Smooth muscle cell (in vitro differentiated cells): ENCODE data around the gene FOXJ3. TPM values are rescaled to one million over a fixed set of nuclear protein-coding genes. Genes with fewer than 3 reads are reported as not detected.

Source experiments
- DNase-seq: peaks from one replicate; lab custom pipeline; 2025; ENCODE audit not compliant: unreplicated experiment; lab: John Stamatoyannopoulos, UW
- H2AFZ ChIP-seq: fragments of 200-600 bp; sonication (generic); 2 replicates; pipeline ENCODE4 v1.6.0; 2016; ENCODE audit warnings: antibody characterized with exemption, low read depth, mild to moderate bottlenecking
- H3F3A ChIP-seq: fragments of 200-600 bp; sonication (generic); 2 replicates; pipeline ENCODE4 v1.6.0; 2017; ENCODE audit warnings: antibody characterized with exemption, low read depth
- H3K27ac ChIP-seq: fragments of 200-600 bp; sonication (generic); 2 replicates; pipeline ENCODE4 v1.5.1; 2016; ENCODE audit warnings: low read depth, mild to moderate bottlenecking
- H3K27me3 ChIP-seq: fragments of 200-600 bp; sonication (generic); 2 replicates; pipeline ENCODE4 v1.6.1; 2016; ENCODE audit warnings: low read depth, mild to moderate bottlenecking
- H3K36me3 ChIP-seq: fragments of 200-600 bp; sonication (generic); 2 replicates; pipeline ENCODE4 v1.5.1; 2016; ENCODE audit warnings: low read depth
- H3K4me1 ChIP-seq: fragments of 200-600 bp; sonication (generic); 2 replicates; pipeline ENCODE4 v1.5.1; 2016; ENCODE audit warnings: low read depth
- H3K4me2 ChIP-seq: fragments of 200-600 bp; sonication (generic); 2 replicates; pipeline ENCODE4 v1.6.0; 2016; ENCODE audit warnings: mild to moderate bottlenecking
- H3K4me3 ChIP-seq: fragments of 200-600 bp; sonication (generic); 2 replicates; pipeline ENCODE4 v1.5.1; 2016; ENCODE audit warnings: mild to moderate bottlenecking
- H3K79me2 ChIP-seq: fragments of 200-600 bp; sonication (generic); 2 replicates; pipeline ENCODE4 v1.6.0; 2016; ENCODE audit warnings: low read depth, mild to moderate bottlenecking
- H3K9ac ChIP-seq: fragments of 200-600 bp; sonication (generic); 2 replicates; pipeline ENCODE4 v1.6.0; 2016; ENCODE audit warnings: low read depth
- H3K9me3 ChIP-seq: fragments of 200-600 bp; sonication (generic); replicated peaks from 2 replicates; pipeline ENCODE4 v1.5.1; 2016; ENCODE audit warnings: low read depth
- H4K20me1 ChIP-seq: fragments of 200-600 bp; sonication (generic); 2 replicates; pipeline ENCODE4 v1.6.0; 2016; ENCODE audit warnings: low read depth
- CTCF ChIP-seq: fragments of 200-600 bp; sonication (generic); IDR thresholded peaks from 2 replicates; pipeline ENCODE4 v1.5.1; 2017; ENCODE audit warnings: borderline replicate concordance, mild to moderate bottlenecking, antibody characterized with exemption; ENCODE audit not compliant: insufficient read depth, poor library complexity, severe bottlenecking
- WGBS: methylation state at CpG from one replicate; pipeline ENCODE4 v1.1.7; 2016; ENCODE audit warnings: low lambda C conversion rate; 5-methylcytosine and 5-hydroxymethylcytosine counted together
- polyA plus RNA-seq: library from polyadenylated mRNA; unstranded; fragments of >200 nt; fragmentation: Nextera tagmentation; extraction: Ambion mirVana; gene quantifications from 2 replicates; pipeline ENCODE4 v1.2.1, GENCODE V29; 2016
- total RNA-seq: library from RNA; depleted of rRNA; stranded (reverse); fragments of >200 nt; gene quantifications from 2 replicates; pipeline ENCODE4 v1.2.3, GENCODE V29; 2014

The FOXJ3 gene
- total and polyA plus RNA-seq, 2 experiments from 2014 or later, result 19.3 to 40.9 TPM

- 62% methylated on average over 1 of the region's 1 CpG for WGBS
- no peak overlapping the region for H3K27ac ChIP-seq
- no peaks in the 10 kb centered on the region for H3K4me1 ChIP-seq
These were observed 24.4 kb upstream of the FOXJ3 start for GRCh38 chr1:42359466-42359865.

GRCh38 chr1:42358791-42359190 is 23.8 kb upstream of the FOXJ3 start:
- WGBS, result 93% methylated on average over 3 of the region's 3 CpGs
- Histone ChIP-seq H3K4me1 (no peaks in the 10 kb centered on the region), H3K79me2 (no peaks in the 10 kb centered on the region), H3K27ac (no peak overlapping the region), H3K9me3 (no peaks in the 10 kb centered on the region), H4K20me1 (no peaks in the 10 kb centered on the region), H3F3A (no peaks in the 10 kb centered on the region), H3K9ac (no peak overlapping the region), H3K4me3 (no peak overlapping the region), H3K36me3 (no peaks in the 10 kb centered on the region), H3K4me2 (no peak overlapping the region), H2AFZ (no peak overlapping the region), H3K27me3 (no peaks in the 10 kb centered on the region)
- TF ChIP-seq CTCF, result no peak
- DNase-seq, result no peak

More at GRCh38 chr1:42359466-42359865, 24.4 kb upstream of the FOXJ3 start:
- no peaks in the 10 kb centered on the region for H3K27me3 ChIP-seq
- H3K79me2 ChIP-seq, result no peaks in the 10 kb centered on the region
- no peak overlapping the region for H3K9ac ChIP-seq
- H3F3A ChIP-seq, result no peaks in the 10 kb centered on the region
- DNase-seq, result no peak
- no peaks in the 10 kb centered on the region for H3K36me3 ChIP-seq
- H2AFZ ChIP-seq, result no peak overlapping the region
- no peak overlapping the region for H3K4me2 ChIP-seq
- no peak overlapping the region for H3K4me3 ChIP-seq
- TF ChIP-seq CTCF, result no peak
- H3K9me3 ChIP-seq, result no peaks in the 10 kb centered on the region
- no peaks in the 10 kb centered on the region for H4K20me1 ChIP-seq

GRCh38 chr1:42350086-42350485 is 15.1 kb upstream of the FOXJ3 start:
- Histone ChIP-seq H3K4me1 (no peaks in the 10 kb centered on the region), H3K4me2 (no peak overlapping the region), H3K27ac (no peak overlapping the region), H3K9me3 (no peaks in the 10 kb centered on the region), H3K9ac (no peak overlapping the region), H3F3A (no peaks in the 10 kb centered on the region), H3K27me3 (peaks cover 7% of the 10 kb centered on the region), H2AFZ (no peak overlapping the region), H4K20me1 (no peaks in the 10 kb centered on the region), H3K79me2 (no peaks in the 10 kb centered on the region), H3K36me3 (no peaks in the 10 kb centered on the region), H3K4me3 (no peak overlapping the region)
- DNase-seq, result no peak
- no peak for TF ChIP-seq CTCF
- 60% methylated on average over 1 of the region's 1 CpG for whole genome bisulfite sequencing

- Histone ChIP-seq H3K79me2 (no peaks in the 10 kb centered on the region), H2AFZ (no peak overlapping the region), H3K4me2 (no peak overlapping the region), H3K4me3 (no peak overlapping the region), H3K27me3 (peaks cover 7% of the 10 kb centered on the region), H3K36me3 (no peaks in the 10 kb centered on the region), H3K4me1 (no peaks in the 10 kb centered on the region), H3K9ac (no peak overlapping the region), H3K27ac (no peak overlapping the region), H4K20me1 (no peaks in the 10 kb centered on the region), H3K9me3 (no peaks in the 10 kb centered on the region), H3F3A (no peaks in the 10 kb centered on the region)
- no peak for TF ChIP-seq CTCF
- DNase-seq, result no peak
These were observed 13.5 kb upstream of the FOXJ3 start for GRCh38 chr1:42348498-42348897.
